GM19240 (cell line): ENCODE data around the gene ZNF85.
A peak's percentile ranks its signal among the peaks of the same experiment; 100 is the strongest.
"Not testable (repeated sequence)": the region's sequence is repeated elsewhere in the genome, so short reads cannot be mapped to it uniquely, and the experiment has no call there.

Source experiments
- DNase-seq: peaks from one replicate; pipeline ENCODE4 v3.0.0; 2011; ENCODE audit warnings: low spot score; ENCODE audit not compliant: insufficient read length

The ZNF85 gene

DNA sequence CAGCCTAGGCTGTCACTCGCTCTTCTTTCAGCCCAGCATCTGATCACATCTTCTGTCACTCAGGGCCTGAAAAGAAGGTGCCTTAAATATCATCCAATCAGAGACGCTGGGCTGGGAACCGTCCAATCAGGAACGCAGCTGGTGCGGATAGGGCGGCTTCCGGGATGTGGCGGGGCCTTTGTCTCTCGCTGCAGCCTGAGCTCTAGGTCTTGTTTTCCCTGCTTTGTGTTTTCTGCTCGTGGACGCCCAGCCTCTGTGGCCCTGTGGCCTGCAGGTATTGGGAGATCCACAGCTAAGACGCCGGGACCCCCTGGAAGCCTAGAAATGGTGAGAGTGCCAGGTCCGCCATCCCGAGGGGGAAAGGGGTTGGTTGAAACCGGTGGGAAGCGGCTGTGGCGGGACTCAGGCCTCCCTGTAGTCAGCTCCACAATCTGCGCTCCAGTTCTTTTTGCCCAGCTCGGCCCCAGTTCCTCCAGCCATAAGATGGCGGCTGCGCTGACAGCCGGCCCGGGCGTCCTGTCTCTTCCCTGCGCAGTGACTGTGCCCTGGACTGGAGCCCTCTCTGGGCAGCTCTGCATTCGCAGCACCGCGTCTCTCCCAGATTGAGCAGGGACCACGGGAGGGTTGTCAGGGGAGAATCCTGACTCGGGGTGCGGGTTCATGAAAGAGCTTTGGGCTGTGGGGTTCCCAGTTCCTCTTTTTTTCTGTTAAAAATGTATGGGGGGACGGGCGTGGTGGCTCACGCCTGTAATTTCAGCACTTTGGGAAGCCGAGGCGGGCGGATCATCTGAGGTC, at the start of gene ZNF85:
TSS of gene ZNF85 (plus strand) at position 175 of the 795 bp plus-strand sequence. CDS start at position 325, 150 bp downstream.
- peak; percentile 67 for DNase-seq

DNA sequence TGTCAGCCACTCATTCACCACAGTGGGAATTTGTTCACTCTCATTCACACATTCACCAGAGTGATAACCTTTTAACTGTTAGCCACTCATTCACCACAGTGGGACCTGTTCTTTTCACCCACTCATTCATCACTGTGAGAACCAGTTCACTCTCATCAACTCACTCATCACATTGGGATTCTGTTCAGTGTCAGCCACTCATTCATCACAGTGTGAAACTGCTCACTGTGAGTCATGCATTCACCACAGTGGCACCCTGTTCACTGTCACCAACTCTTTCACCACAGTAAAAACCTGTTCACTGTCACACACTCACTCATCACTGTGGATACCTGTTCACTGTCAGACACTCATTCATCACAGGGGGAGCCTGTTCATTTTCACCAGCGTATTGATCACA, 43.5 kb upstream of the ZNF85 start:
- no peak for DNase-seq

DNA sequence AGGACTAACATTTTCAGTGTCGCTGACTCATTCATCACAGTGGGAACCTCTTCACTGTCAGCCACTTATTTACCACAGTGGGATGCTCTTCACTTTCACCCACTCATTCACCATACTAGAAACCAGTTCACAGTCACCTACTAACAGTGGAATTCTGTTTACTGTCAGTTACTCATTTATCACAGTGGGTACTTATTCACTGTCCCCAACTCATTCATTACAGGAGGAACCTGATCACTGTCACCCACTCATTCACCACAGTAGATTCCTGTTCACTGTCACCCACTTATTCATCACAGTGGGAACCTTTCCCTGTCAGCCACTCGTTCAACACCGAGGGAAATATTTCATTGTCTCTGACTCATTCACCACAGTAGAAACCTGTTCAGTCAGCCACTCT, 10.1 kb upstream of the ZNF85 start:
- DNase-seq: no peak

GRCh38 chr19:20925481-20925880, 2.4 kb downstream of the ZNF85 start:
- DNase-seq: no peak

- DNase-seq: no peak
Observed at GRCh38 chr19:20926796-20927195, 3.7 kb downstream of the ZNF85 start.

DNA sequence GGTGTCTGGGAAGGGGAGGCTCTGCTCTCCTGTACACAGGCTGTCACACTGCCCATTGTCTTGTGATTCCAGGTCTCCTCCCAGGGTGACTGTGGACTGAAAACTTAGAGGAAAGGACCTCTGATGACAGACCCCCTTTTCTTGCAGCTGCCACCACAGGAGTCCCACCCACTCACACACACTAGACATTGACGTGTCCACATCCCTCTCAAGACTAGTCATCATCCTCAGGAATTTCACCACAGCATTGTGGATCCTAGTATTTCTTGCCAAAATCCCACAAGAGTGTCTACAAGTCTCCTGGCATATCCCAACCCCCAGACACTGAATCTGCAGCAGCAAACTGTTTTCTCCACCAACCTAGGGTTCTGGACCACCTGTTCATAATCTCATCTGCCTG, 5.3 kb downstream of the ZNF85 start:
- no peak for DNase-seq

DNA sequence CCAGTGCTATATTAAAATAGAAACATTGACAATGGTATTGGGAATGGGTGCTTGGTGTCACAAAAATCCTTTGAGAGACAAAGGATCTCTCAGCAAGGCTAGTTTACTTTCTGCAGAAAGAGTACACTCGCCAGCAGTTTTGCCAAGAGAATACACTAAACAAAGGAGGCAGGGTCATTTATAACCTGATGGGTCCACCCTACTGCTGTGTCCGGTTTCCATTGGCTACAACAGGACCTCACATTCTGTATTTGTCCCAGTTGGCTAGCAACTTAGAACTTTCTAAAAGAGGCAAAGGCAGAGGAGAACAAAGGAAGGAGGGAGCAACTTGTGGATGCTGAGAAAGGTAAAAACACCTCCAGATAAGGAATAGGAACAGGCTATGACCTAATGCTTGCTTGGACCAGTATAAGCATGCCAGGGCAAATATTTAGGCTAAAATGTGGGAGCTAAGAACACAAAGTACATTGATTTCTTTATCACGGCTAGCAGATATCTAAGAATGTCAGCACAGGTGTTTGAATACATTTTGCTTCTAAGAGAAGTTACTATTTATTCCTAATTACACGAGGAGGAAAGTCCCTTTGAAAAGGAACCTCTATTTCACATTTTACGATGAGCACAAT, 13.4 kb downstream of the ZNF85 start:
- DNase-seq: not testable (repeated sequence)

DNA sequence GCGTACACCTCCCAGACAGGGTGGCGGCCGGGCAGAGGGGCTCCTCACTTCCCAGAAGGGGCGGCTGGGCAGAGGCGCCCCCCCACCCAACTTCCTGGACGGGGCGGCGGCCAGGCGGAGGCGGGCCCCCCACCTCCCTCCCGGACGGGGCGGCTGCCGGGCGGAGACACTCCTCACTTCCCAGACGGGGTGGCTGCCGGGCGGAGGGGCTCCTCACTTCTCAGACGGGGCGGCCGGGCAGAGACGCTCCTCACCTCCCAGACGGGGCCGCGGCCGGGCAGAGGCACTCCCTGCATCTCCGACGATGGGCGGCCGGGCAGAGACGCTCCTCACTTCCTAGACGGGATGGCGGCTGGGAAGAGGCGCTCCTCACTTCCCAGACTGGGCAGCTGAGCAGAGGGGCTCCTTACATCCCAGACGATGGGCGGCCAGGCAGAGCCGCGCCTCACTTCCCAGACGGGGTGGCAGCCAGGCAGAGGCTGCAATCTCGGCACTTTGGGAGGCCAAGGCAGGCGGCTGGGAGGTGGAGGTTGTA, 29.6 kb downstream of the ZNF85 start:
- not testable (repeated sequence) for DNase-seq

- DNase-seq: no peak
Observed at GRCh38 chr19:20964798-20965197, 41.7 kb downstream of the ZNF85 start.

DNA sequence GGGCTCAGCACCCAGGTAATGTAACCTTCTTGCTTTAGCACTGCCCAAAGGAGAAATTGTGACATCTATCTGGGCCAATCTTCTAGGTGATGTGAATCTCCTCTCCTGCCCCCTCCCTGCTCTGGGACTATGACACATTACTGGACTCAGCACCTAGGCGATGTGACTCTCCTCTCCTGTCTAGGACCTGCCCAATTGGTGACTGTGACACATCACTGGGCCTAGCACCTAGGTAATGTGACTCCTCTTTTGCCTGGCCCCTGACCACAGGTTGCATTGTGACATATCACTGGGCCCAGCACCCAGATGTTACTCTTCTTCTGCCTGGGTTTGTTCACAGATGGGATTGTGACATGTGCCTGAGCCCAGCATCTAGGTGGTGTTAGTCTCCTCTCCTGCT, 45.0 kb downstream of the ZNF85 start:
- DNase-seq: no peak

DNA sequence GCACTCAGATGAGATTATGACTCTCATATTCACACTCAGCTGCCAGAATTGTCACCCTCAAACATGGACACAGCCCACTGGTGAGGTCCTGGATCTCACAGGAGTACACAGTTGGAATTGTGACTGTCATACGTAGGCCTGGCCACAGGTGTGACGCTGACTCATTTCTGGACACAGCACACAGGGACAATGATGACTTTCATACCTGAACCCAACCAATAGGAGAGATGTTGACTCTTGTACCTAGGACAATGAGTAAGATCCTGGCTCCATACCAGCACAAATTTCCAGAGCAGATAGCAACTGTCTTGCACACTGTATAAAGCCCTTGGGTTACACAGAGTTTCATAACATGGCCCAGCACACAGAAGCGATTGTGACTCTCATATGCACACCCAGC, 46.4 kb downstream of the ZNF85 start:
- no peak for DNase-seq

DNA sequence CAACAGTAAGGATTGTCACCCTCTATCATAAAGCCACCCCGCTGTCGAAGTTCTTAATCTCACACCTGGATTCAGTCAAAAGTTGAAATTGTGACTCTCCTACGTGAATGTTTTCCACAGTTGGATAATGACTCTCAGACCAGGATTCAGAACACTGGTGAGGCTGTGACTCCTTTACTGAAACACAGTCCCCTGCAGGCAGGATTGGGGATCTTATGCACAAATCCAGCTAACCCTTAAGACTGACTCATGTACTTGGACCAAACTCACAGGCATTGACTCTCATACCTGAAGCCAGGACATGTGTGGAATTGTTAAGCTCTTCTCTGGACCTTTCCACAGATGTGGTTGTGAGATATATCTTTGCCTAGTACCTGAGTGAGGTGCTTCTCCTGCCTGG, 46.8 kb downstream of the ZNF85 start:
- no peak for DNase-seq

DNA sequence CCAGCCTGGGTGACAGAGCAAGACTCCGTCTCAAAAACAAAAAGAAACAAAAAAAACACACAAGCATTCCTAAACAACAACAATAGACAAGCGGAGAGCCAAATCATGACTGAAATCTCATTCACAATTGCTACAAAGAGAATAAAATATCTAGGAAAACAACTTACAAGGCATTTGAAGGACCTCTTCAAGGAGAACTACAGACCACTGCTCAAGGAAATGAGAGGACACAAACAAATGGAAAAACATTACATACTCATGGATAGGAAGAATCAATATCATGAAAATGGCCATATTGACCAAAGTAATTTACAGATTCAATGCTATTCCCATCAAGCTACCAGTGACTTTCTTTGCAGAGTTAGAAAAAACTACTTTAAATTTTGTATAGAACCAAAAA, 69.7 kb downstream of the ZNF85 start:
- not testable (repeated sequence) for DNase-seq

DNA sequence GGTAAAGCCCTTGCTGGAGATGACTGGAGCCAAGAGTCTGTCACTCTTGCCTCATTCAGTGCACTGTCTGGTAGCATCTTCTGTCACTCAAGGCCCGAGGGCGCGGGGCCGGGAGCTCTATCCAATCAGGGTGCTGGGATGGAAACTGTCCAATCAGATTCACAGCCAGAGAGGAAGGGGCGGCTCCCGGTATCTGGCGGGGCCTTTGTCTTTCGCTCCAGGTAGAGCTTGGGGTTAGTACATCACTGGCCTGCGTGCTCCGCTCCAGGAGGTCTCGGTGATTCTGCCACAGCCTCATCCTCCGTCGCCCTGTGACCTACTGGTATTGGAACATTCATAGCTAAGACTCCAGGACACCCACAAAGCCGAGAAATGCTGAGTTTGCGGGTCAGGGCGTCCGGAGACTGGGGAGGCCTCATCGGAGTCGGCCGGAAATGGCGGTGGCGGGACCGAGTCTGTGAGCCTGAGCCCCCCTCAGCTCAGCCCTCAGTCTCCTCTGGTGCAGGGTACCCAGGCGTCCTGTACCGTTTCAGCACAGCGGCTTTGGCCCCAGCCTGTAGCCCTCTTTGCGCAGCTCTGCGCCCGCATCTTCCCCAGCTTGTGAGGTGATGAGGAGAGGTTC, 76.8 kb downstream of the ZNF85 start:
- peak; percentile 64 for DNase-seq
